Lower leg skin (tissue), 3 donors: ENCODE results near the gene GPR139.

Experiments
- POLR2A ChIP-seq, 2 donors: fragments of 450-650 bp; IDR thresholded peaks; one replicate each; pipeline ENCODE4 v1.6.1; 2016 to 2017; ENCODE audit warnings: antibody characterized with exemption in 2 of 2, mild to moderate bottlenecking in 1 of 2, moderate library complexity in 1 of 2
- TF ChIP-seq, protein P1 (sequence below), 3 donors: fragments of 450-650 bp; IDR thresholded peaks; one replicate each; pipeline ENCODE4 v1.5.1; 2016; ENCODE audit warnings: antibody characterized with exemption in 3 of 3, mild to moderate bottlenecking in 3 of 3, moderate library complexity in 2 of 3

DNA sequence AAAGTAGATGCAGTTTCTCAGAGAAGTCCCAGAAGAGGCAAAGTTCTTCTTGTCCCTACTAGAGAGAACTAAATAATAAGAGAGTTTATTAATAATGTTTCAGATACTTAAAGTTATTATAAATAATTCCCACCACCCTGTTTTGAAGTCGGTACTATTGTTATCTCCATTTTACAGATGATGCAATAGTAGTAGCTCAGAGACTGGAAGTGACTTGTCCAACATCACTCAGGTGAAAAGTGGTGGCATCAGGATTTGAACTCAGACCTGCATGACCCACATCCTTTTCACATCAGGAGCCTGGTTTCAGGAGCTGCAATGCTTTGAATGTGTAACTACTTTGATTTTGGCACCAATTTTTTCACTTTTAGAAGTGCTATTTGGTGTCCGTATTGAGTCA, 52.7 kb downstream of the GPR139 start:
- TF ChIP-seq, protein P1, sequence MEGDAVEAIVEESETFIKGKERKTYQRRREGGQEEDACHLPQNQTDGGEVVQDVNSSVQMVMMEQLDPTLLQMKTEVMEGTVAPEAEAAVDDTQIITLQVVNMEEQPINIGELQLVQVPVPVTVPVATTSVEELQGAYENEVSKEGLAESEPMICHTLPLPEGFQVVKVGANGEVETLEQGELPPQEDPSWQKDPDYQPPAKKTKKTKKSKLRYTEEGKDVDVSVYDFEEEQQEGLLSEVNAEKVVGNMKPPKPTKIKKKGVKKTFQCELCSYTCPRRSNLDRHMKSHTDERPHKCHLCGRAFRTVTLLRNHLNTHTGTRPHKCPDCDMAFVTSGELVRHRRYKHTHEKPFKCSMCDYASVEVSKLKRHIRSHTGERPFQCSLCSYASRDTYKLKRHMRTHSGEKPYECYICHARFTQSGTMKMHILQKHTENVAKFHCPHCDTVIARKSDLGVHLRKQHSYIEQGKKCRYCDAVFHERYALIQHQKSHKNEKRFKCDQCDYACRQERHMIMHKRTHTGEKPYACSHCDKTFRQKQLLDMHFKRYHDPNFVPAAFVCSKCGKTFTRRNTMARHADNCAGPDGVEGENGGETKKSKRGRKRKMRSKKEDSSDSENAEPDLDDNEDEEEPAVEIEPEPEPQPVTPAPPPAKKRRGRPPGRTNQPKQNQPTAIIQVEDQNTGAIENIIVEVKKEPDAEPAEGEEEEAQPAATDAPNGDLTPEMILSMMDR (IDR thresholded peaks at IDR 0.05), result no peak
- no peak for TF ChIP-seq POLR2A (IDR thresholded peaks at IDR 0.05)
